Mesothelial cell of epicardium (in vitro differentiated cells): Measurements from ENCODE around the gene TCERG1L. TPM values are rescaled to one million over a fixed set of nuclear protein-coding genes. Genes with fewer than 3 reads are reported as not detected.

ENCODE experiments used
- DNase-seq, 2 experiments: peaks; one replicate each; pipeline ENCODE4 v3.0.0; 2021; ENCODE audit warnings: low spot score in 2 of 2; ENCODE audit not compliant: unreplicated experiment in 2 of 2
- H3K27ac Mint-ChIP-seq: 2 replicates; pipeline ENCODE4 v1.8.0; 2021; ENCODE audit warnings: mixed read lengths
- H3K27me3 Mint-ChIP-seq: 2 replicates; pipeline ENCODE4 v1.8.0; 2021; ENCODE audit warnings: low read depth, mixed read lengths
- H3K36me3 Mint-ChIP-seq: 2 replicates; pipeline ENCODE4 v1.8.0; 2021; ENCODE audit warnings: mixed read lengths
- H3K4me1 Mint-ChIP-seq: 2 replicates; pipeline ENCODE4 v1.8.0; 2021; ENCODE audit warnings: mixed read lengths
- H3K4me3 Mint-ChIP-seq: 2 replicates; pipeline ENCODE4 v1.8.0; 2021; ENCODE audit warnings: mild to moderate bottlenecking, moderate library complexity, mixed read lengths
- H3K9me3 Mint-ChIP-seq: 2 replicates; pipeline ENCODE4 v1.8.0; 2021; ENCODE audit warnings: mixed read lengths
- total RNA-seq: library from RNA; stranded (reverse); gene quantifications from 3 replicates; pipeline ENCODE4 v1.2.1, GENCODE V29; 2021
- TF ChIP-seq, protein P1 (sequence below): fragments of 200-600 bp; sonication (generic); IDR thresholded peaks from one replicate; pipeline ENCODE4 v1.5.0; 2021; ENCODE audit warnings: antibody characterized with exemption; ENCODE audit not compliant: unreplicated experiment

The TCERG1L gene
- total RNA-seq, 1 donor from 2014 or later: 0.63 TPM

DNA sequence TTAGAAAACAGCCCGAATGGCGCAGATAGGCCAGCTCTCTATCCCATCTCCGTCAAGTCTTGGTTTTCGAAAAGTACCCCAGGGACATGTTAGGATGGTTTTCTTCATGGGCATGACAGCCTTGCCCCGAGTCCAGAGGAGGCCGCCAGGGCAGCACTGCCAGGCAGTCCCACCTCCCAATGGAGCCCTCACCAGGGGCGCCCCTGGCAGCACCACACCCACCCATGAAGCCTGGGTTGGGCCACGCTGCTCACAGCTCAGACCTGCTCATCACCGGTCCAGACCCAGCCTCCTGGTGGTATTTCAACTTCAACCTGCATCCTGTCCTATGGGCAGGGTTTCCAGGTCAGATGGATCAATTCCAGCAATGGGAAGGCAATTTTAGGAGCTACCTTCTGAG is 53.3 kb downstream of the TCERG1L start:
- H3K9me3 Mint-ChIP-seq: no peaks in the 10 kb centered on the region
- no peak for DNase-seq
- no peak overlapping the region for H3K4me3 Mint-ChIP-seq
- no peaks in the 10 kb centered on the region for H3K36me3 Mint-ChIP-seq
- no peak overlapping the region for H3K27ac Mint-ChIP-seq
- no peaks in the 10 kb centered on the region for H3K4me1 Mint-ChIP-seq
- TF ChIP-seq, protein P1, sequence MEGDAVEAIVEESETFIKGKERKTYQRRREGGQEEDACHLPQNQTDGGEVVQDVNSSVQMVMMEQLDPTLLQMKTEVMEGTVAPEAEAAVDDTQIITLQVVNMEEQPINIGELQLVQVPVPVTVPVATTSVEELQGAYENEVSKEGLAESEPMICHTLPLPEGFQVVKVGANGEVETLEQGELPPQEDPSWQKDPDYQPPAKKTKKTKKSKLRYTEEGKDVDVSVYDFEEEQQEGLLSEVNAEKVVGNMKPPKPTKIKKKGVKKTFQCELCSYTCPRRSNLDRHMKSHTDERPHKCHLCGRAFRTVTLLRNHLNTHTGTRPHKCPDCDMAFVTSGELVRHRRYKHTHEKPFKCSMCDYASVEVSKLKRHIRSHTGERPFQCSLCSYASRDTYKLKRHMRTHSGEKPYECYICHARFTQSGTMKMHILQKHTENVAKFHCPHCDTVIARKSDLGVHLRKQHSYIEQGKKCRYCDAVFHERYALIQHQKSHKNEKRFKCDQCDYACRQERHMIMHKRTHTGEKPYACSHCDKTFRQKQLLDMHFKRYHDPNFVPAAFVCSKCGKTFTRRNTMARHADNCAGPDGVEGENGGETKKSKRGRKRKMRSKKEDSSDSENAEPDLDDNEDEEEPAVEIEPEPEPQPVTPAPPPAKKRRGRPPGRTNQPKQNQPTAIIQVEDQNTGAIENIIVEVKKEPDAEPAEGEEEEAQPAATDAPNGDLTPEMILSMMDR: no peak
- peaks cover 16% of the 10 kb centered on the region for H3K27me3 Mint-ChIP-seq

DNA sequence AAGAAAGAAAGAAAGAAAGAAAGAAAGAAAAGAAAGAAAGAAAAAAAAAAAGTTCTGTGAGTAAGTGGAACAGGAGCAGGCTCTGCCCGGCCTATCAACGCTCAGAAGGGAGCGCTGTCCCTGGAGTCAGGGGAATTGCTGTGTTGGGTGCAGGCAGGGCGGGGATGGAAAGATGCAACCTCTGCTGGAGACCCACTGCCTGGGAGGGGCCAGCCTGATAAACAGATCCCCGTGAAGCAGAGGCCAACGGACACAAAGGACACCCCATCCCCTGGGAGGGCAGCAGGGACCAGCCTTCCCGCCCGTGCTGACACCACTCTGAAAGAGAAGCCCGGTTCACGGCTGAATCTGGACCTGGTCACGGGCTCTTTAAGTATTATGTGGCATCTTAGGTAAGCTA is 54.5 kb downstream of the TCERG1L start:
- Mint-ChIP-seq H3K4me1 (no peaks in the 10 kb centered on the region), H3K27ac (no peak overlapping the region), H3K4me3 (no peak overlapping the region), H3K36me3 (no peaks in the 10 kb centered on the region), H3K27me3 (peaks cover 12% of the 10 kb centered on the region), H3K9me3 (no peaks in the 10 kb centered on the region)
- TF ChIP-seq, protein P1: no peak
- no peak for DNase-seq

DNA sequence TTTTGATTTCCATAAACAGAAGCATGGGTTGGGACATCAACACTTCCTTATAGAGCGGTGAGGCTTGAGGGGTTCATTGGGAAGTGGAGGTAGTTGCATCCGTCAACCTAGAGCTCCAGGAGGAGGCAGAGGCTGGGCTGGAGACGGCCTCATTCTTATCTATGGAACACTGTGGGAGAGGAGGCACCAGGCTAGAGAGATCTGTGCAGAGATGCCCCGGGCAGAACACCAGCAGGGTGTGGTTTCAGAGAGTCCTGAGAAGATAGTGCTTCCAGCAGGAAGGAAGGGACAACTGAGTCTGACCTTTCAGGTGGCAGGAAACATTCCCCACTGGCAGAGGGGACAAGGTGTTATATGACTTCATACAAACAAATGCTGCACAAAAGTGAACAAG is 56.7 kb downstream of the TCERG1L start:
- no peaks in the 10 kb centered on the region for H3K9me3 Mint-ChIP-seq
- no peak for DNase-seq
- TF ChIP-seq, protein P1: no peak
- peaks cover 15% of the 10 kb centered on the region for H3K4me1 Mint-ChIP-seq
- H3K36me3 Mint-ChIP-seq: no peaks in the 10 kb centered on the region
- H3K27me3 Mint-ChIP-seq: peaks cover 19% of the 10 kb centered on the region
- H3K27ac Mint-ChIP-seq: no peak overlapping the region
- H3K4me3 Mint-ChIP-seq: no peak overlapping the region

DNA sequence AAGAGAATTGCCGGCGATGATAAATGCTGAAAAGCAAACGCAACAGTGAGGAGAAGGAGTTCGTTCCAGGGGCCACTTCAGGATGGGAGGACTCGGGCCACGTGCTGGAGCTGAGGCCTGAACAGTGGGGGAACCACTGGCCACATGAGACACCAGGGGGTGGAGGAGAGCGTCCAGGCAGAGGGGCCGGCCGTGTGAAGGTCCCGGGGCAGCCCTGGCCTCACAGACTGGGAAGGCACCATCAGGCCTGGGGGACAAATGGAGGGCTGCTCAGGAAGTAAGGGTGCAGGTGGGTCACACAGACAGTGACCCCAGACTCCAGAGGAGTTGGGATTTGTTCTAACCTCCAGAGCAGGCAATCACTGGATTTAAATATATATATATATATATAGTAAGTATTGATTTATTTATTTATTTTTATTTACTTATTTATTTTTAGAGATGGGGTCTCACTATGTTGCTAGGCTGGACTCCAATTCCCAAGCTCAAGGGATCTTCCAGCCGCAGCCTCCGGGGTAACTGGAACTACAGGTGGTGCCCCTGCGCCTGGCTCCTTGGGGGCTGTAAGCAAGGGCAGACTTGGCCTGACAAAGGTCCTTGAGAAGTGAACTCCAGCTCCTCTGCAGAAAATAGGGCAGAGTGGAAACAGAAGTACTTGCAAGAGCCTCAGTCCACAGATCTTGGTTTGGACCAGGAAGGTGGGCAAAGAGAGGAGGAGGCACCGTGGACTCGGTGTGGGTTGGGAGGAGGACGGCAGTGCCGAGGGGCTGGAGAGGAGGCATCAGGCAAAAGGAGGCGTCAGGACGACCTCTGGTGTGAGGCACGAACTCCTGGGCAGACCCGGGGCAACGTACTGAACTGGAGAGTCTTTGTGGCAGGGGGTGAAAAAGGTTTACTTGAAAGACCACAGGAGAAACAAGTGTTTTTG is 57.3 kb downstream of the TCERG1L start:
- Mint-ChIP-seq H3K4me1 (peaks cover 19% of the 10 kb centered on the region), H3K27me3 (peaks cover 24% of the 10 kb centered on the region), H3K36me3 (no peaks in the 10 kb centered on the region), H3K9me3 (no peaks in the 10 kb centered on the region), H3K4me3 (no peak overlapping the region), H3K27ac (no peak overlapping the region)
- TF ChIP-seq, protein P1: no peak
- DNase-seq: no peak

DNA sequence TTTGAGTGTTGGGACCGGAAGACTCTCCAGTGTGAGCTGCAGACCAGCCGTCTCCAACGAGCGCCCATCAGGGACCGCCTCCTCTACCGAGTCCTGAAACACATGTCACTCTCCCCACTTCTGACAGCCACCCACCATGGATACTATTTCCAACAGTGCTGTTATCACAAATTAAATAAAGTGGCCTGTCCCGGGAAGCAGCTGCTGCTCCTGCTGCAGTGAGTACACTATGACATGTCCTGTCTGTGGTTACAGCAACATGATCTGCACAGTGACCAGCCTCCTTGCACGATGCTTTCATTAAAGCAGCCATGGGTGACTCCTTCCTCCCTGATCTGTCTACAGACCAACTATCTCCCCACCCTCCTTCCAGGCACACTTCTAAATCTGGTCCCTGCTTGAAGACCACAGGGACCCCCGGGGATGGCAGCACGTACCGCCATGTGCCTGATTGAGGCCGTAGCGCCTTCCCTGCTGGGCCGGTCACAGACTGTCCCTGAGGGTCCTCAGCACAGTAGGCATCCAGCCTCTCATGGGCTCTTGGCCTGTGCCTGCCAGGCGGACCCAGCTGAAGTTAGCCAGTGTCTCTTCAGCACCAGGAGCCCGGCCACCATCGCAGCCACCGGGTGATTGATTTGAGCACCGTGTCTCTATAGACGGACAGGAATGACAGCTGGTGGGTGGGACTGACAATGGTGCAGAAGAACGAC is 58.8 kb downstream of the TCERG1L start:
- Mint-ChIP-seq H3K4me3 (no peak overlapping the region), H3K27ac (no peak overlapping the region), H3K36me3 (no peaks in the 10 kb centered on the region), H3K9me3 (no peaks in the 10 kb centered on the region), H3K4me1 (peaks cover 19% of the 10 kb centered on the region), H3K27me3 (peaks cover 27% of the 10 kb centered on the region)
- no peak for DNase-seq
- TF ChIP-seq, protein P1: no peak
